ENCODE results near the gene CACNB1.

GRCh38 chr17:39218906-39219305 lies 21.4 kb upstream of the CACNB1 start:
- TF ChIP-seq POLR2AphosphoS5 (IDR thresholded peaks at IDR 0.05), result no peak
- no peak for TF ChIP-seq POLR2A (IDR thresholded peaks at IDR 0.05)
